ENCODE results near the gene ONECUT1.

GRCh38 chr15:52732551-52732950, 57.6 kb downstream of the ONECUT1 start:
- TF ChIP-seq ELF1 (IDR thresholded peaks at IDR 0.05; ENCODE audit: borderline replicate concordance, low read depth) (no peak), EZH2 (IDR thresholded peaks at IDR 0.05) (no peak), CEBPB (IDR thresholded peaks at IDR 0.05; ENCODE audit: low read depth) (no peak), CTCF (IDR thresholded peaks at IDR 0.05 in 2 of 3, conservative IDR thresholded peaks at IDR 0.05 in 1 of 3; ENCODE audit: borderline replicate concordance in 1 of 3, insufficient read depth in 1 of 3, low read depth in 2 of 3, low read length in 2 of 3) (no peak), FOSL1 (IDR thresholded peaks at IDR 0.05; ENCODE audit: low read depth) (no peak), POLR2A (IDR thresholded peaks at IDR 0.05; ENCODE audit: borderline replicate concordance, extremely low read depth, insufficient read depth, insufficient read length) (no peak), RAD21 (IDR thresholded peaks at IDR 0.05; ENCODE audit: low read depth) (no peak), MAX (IDR thresholded peaks at IDR 0.05) (no peak), EZH2phosphoT487 (IDR thresholded peaks at IDR 0.05; ENCODE audit: borderline replicate concordance) (no peak), EGR1 (IDR thresholded peaks at IDR 0.05; ENCODE audit: low read depth) (no peak), YY1 (IDR thresholded peaks at IDR 0.05; ENCODE audit: extremely low read depth, insufficient replicate concordance, low read depth, low read length) (no peak)

All from HCT116 (cell line).